CD4-positive, alpha-beta T cell treated with Interferon alpha-2 for 1 hour (primary cell): Measurements from ENCODE around the gene TPSAB1.
"Not testable (repeated sequence)": the region's sequence is repeated elsewhere in the genome, so short reads cannot be mapped to it uniquely, and the experiment has no call there.

Source experiments
- DNase-seq, 2 donors: peaks; one replicate each; pipeline ENCODE4 v3.0.0-alpha.2; 2020 to 2022

Gene TPSAB1

DNA sequence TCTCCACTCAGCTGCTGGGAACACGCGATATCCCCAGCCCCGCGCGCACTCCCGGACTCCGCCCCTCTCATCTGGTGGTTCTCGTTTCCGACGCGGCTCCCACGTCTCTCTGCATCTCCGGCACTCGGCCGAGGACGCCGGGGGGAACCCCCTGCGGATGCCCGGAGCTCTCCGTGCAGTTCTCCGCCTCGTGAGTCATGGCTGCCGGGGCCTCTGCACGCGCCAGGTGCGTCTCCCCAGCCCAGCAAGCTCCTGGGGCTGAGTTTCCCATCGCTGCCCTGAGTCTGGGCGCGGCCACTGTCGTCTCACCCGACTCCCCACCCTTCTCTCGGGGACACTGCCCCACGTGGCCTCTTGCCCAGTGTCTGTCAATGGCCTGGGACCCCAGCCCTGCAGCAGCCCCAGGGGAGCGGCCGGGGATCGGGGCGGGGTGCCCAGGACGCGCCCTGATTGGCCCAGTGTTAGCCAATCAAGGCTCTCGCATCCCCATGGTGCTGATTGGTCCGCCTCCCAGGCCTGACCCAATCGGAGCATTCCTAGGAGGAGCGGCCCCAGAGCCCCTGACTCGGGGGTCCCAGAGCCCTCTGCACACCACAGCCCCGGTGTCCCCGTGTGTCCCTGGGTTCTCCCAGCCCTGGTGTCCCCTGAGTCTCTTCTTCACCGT, 13.3 kb downstream of the TPSAB1 start:
- DNase-seq: not testable (repeated sequence)

DNA sequence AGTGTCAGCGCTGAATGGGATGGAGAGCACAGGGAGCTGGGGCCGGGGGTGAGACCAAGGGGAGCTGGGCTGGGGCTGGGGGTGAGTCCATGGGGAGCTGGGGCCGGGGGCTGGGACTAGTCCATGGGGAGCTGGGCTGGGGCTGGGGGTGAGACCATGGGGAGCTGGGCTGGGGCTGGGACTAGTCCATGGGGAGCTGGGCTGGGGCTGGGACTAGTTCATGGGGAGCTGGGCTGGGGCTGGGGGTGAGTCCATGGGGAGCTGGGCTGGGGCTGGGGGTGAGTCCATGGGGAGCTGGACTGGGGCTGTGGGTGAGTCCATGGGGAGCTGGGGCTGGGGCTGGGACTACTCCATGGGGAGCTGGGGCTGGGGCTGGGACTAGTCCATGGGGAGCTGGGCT, 14.3 kb downstream of the TPSAB1 start:
- DNase-seq: not testable (repeated sequence)

DNA sequence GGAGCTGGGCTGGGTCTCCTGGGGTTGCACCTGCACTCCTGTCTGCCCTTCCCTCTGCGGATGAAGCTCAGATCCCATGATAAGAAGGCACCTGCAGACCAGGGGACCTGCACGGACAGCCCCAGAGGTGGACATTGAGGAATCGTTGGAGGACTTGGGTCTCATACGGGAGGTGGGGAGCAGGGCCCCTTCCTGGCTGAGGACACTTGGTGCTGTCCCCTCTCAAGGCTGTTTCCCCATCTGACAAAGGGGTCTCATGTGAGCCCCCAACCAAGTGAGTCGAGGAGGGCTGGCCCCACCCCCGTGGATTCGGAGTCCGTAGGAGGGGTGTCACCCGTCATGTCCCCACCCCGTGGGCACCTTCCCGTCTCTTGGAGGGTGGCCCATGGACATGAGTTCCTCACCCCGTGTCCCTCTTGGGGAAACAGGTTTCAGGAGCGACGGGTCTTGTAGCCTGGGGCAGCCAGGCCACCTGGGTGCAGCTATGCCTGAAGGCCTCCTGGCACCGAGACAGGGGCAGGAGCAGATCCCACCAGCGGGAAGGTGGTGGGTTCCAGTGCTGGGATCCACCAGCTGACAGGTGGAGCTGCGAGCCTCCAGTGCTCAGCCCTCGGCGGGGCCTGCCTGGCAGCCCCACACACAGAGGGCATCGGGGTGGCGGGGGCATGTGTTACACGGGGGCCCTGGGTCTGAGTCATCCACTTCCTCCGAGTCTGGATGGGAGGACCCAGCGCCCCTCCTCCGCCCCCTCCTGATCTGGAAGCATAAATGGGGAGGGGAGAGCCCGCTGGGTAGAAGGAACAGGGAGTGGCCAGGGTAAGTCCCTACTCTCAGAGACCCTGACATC, 15.0 kb downstream of the TPSAB1 start, which contains the start of gene TPSD1:
TSS of gene TPSD1 (plus strand) at position 794 of the 847 bp plus-strand sequence. CDS start 212 bp downstream, outside the sequence.
- not testable (repeated sequence) for DNase-seq

DNA sequence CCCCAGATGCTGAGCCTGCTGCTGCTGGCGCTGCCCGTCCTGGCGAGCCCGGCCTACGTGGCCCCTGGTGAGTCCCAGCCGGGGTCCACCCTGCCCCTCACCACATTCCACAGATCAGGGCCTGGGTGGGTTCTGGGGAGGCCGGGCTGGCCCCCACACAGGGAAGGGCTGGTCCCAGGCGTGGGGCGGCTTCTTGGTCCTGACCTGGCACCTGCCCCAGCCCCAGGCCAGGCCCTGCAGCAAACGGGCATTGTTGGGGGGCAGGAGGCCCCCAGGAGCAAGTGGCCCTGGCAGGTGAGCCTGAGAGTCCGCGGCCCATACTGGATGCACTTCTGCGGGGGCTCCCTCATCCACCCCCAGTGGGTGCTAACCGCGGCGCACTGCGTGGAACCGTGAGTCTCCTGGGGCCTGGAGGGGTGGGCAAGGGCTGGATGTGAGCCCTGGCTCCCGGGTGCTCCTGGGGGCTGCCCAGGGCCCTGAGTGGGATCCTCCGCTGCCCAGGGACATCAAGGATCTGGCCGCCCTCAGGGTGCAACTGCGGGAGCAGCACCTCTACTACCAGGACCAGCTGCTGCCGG, 15.9 kb downstream of the TPSAB1 start:
- DNase-seq: not testable (repeated sequence)

DNA sequence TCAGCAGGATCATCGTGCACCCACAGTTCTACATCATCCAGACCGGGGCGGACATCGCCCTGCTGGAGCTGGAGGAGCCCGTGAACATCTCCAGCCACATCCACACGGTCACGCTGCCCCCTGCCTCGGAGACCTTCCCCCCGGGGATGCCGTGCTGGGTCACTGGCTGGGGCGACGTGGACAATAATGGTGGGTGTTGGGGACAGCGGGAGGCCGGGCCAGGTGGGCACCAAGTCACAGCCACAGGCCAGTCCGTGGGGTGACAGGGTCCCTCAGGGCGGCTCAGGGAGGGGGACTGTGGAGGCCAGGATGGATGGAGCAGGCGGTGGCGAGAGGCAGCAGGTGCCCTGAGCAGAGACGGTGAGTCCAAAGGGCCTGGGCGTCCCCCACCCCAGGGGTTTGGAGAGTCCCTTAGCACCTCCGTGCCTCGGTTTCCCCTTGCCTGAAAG, 16.4 kb downstream of the TPSAB1 start:
- no peak for DNase-seq

DNA sequence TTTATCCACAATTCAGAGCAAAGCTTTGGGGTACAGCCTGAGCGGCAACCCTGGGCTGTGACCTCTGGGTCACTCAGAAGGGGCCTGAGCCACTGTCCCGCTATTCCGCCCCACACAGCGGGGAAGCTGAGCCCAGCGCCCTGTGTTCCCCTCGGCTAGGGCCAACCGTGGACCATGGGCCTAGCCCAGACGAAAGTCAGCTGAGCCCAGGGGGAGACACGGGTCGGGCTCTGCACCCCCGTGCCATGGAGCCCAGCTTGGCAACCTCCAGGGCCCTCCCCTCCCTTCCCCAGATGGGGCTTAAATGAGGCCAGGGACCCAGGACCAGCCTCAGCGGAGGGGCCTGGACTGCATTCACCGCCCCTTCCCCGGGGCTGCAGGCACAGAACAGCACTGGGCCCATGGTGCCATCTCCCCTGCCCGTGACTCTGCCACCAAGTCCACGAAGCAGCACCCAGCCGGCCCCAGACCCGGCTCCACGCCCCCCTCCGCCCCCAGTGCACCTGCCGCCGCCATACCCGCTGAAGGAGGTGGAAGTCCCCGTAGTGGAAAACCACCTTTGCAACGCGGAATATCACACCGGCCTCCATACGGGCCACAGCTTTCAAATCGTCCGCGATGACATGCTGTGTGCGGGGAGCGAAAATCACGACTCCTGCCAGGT, 17.2 kb downstream of the TPSAB1 start:
- DNase-seq: no peak

DNA sequence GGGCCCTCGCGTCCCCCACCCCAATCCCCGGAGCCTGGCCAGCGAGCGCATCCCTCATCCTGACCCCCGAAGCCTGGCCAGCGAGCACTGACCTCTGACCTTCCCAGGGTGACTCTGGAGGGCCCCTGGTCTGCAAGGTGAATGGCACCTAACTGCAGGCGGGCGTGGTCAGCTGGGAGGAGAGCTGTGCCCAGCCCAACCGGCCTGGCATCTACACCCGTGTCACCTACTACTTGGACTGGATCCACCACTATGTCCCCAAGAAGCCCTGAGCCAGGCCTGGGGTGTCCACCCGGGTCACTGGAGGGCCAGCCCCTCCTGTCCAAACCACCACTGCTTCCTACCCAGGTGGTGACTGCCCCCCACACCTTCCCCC, 17.7 kb downstream of the TPSAB1 start:
- DNase-seq: no peak

DNA sequence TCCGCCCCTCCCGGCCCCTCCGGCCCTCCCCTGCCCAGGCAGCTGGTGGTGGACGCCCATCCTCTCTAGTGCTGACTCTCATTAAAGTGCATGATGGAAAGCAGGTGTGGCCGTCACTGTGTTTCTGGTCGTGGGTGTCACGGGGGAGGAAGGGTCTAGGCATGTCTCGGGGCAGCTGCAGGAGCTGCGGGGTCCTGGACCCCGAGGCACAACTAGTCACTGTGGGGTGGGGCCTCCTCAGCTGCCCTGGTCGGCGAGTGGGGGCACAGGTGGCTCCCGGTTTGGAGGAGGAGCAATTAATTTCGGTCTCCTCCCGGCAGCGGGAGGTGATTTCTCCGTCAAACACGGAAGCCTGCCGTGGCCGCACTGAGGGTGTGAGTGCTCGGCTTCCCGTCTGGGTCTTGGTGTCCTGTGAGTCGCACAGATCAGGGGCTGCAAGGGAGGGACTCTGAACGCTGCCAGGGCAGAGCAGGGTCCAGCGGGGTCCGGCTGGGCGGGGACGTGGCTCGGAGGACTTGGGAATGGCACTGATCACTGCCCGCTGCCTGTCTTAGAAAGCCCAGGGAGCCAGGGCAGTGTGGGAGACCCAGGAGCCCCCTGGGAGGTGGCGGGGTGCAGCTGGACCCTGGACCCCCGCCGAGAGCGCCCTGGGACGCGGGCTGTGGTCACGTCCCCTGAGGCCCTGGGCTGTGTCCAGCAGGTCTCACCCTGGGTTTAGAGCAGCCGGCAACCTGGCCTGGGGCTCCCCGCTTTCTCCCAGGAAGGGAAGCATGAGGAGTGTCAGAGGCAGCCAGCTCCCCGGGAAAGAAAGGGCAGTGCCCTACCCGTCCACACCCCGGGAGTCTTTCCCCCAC, 18.6 kb downstream of the TPSAB1 start:
- no peak for DNase-seq

DNA sequence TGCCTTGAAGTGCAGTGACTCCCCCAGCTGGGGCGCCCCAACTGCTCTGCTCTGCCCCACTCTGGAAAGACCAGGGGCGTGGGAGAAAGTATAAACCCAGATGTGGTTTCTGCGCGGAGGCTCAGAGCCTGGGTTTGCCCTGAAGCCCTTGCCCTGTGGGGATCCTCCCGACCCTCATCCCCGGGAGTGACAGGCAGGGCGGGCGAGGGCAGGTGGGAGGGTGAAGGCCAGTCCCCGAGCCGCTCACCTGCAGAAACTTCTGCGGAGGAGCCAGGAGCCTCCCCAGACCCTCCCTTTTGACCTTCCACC, 19.2 kb downstream of the TPSAB1 start:
- DNase-seq: no peak

DNA sequence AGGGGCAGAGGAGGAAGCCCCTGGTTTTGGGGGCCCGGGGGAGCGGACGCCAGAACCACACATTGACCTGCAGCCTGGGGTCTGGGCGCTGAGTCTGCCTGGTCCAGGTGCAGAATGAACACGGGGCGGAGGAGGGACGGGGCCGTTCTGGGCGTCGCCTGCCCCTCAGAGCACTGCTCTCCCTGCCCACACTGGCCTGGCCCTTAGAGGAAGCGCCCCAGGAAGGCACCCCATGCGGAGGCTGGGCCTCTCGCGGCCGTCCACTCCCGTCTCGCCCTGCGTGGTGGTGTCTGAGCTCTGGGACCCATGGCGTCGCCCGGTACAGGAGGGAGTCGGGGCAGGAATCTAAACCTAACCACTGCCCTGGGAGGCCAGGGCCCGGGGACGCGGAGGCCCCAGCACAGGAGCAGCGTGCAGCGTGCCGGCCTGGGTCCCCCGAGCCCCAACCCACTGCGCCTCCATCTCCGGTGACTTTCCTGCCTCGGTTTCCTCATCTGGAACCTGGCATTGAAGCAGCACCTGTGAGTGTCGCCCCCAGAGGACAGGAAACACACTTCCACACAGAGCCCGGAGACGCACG, 19.7 kb downstream of the TPSAB1 start:
- DNase-seq: no peak

DNA sequence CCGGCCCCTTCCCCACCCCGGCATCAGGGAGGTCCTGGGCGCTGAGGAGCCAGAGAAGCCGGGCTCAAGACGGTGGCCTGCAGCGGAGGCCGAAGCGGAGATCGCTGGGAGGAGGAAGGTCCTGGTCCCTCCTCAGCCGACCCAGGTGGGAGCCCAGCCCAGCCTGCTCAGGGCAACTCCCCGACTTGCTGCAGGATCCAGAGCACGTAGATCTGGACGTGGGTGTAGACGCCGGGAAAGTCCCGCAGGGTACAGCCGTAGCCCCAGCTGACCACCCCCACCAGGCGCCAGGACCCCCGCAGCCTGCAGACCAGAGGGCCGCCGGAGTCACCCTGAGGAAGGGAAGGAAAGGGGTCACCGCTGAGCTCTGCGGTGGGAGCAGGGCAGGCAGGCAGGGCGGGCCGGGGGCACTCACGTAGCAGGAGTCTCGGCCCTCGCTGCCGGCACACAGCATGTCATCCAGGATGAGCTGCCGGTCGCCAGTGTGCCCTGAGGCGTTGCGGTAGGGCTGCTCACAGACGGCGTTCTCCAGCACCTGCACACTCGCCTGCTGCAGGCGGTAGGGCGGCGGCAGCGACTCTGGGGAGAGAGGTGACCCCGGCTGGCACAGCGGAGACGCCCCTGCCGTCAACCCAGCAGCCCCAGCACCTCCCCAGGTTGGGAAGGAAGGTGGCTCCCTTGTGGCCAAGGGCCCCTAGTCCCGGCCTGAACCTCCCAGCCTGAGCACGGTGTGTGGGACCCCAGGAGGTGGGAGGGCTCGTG, 20.8 kb downstream of the TPSAB1 start:
- no peak for DNase-seq

DNA sequence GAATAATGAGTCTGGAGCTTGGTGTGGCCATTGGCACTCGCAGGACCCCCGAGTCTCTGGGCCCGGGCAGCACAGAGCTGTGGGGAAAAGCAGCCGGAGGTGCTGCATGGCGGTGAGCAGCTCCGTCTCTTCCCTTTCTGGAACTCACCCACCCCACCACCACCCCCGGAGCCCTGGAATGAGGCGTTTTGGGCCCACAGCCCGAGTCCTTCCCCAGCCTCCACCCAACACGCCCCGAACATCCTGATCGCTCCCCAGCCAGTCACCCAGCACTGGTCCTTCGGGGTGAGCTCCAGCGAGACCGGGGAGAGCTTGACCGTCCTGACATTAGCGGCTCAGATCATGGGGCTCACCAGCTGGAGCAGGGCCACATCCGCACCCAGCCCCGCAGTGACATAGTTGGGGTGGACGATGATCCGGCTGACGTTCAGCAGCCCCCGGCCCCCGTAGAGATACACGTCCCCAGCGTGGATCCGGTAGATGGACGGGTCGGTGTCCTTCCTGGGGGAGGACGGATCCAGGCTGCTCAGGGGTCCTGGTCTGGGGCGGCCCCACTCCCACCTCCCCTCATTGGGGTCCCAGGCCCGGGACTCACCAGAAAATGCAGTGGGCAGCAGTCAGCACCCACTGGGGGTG, 21.8 kb downstream of the TPSAB1 start:
- DNase-seq: no peak

DNA sequence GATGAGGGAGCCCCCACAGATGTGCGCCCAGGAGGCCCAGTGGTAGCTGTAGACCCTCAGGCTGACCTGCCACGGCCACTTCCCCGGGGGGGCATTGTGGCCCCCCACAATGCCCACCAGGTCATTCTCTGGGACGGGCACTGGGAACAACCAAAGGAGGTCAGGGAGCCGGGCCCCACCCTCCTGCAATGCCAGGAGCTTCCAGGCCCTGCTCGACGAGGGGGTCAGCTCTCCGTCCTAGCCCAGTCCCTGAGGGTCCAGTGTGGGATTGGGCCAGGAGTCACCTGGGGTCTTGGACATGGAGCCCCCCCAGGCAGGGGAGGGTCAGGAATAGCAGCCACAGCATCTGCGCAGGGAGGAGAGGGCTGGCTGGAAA, 22.3 kb downstream of the TPSAB1 start:
- no peak for DNase-seq

DNA sequence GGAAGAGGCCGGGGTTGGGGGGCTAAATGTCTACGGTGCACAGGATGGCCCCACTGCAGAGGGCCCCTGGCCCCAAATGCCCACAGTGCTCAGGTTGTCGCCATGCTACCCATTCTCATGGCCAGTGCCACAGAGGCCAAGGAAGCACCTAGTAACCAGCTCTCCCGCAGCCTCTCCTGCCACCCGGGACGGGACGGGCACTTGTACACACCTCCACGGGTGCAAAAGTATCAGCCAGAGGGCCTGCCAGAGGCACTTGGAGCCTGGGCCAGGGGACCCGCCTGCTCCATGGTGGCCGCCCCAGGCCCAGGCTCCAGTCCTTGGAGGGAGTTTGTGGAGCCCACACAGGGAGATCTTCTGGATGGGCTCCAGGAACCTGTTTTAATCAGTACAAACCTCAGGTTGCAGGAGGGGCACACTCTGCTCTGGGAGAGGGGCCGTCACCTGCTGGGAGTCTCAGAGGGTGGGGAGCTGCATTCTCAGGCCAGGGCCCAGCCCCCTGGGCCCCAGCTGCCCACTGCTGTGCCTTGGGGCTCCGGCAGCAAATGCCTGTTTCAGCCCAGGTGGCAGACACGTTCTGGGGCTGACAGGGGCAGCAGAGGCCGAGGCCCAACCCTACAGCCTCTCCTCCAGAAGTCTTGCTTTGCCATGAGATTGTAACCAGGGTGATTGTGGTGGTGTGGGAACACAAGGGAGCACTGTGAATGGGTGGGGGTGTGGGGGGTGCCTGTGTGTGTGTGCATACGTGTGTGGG, 23.3 kb downstream of the TPSAB1 start:
- no peak for DNase-seq

DNA sequence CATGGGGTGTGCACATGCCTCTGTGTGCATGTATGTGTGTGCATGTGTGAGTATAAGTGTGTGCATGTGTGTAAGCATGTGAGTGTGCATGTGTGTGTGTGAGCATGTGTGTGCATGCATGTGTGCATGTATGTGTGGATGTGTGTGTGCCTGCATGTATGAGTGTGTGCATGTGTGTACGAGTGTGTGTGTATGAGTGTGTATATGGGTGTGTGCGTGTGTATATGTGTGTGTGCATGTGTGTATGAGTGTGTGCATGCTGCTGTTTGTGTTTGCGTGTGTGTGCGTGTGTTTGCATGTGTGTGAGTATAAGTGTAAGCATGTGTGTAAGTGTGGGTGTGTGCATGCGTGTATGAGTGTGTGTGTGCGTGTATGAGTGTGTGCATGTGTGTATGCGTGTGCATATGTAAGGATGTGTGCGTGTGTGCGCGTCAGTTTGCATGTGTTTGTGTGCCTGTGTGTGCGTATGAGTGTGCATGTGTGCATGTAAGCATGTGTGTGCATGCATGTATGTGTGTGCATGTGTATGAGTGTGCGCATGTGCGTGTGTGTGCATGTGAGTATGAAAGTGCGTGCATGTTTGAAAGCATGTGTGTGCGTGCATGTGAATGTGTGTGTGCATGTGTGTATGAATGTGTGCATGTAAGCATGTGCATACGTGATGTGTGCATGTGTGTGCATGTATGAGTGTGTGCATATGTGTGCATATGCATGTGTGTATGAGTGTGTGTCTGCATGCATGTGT, 24.0 kb downstream of the TPSAB1 start:
- no peak for DNase-seq

DNA sequence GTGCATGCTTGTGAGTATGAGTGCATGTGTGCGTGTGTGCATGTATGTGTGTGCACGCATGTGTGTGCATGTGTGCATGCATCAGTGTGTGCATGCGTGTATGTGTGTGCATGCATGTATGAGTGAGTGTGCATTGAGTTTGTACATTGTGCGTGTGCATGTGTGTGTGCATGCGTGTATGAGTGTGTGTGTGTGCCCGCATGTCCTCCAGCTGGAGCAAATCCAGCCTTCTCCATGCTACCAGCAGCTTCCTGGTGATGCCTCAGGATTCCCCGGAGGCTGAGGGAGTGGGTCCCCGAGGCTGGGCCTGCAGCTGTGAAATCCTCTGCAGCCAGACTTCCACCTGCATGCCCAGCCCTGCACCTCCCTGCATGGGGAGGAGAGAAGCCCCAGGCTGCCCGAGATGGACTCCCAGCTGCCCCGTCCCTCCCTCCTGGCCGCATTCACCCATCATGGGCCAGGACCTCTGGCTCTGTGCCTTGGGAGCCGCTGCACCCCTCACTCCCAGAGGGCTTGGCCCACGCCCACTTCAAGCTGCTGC, 24.7 kb downstream of the TPSAB1 start:
- DNase-seq: no peak

DNA sequence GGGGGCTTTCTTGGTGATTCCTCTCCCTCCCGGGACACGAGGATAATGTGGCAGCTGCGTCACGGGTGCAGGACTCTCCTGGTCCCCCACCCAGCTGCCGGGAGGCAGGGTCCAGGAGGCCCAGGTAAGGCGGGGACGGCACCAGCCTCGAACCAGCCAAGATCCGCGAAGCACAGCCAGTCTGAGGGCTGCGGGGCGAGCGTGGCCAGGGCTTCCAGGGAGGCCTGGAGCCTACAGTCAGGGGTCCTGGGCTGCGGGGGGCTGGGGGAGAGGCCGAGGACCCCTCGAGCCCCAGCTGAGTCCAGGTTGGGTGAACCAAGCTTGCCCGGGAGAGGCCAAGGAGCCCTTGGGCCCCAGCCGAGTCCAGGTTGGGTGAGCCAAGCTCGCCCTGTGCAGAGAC, 25.3 kb downstream of the TPSAB1 start:
- DNase-seq: no peak

DNA sequence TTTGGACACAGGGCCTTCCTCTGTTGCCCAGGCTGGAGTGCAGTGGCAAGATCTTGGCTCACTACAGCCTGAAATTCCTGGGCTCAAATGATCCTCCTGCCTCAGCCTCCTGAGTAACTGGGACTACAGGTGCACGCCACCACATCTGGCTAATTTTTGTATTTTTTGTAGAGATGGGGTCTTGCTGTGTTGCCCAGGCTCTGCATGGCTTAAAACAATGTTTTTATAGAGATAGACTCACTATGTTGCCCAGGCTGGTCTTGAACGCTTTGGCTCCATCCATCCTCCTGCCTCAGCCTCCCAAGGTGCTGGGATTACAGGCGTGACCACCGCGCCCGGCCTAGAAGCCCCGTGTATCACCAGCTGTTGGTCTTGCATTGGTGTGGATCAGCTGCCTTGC, 28.9 kb downstream of the TPSAB1 start:
- not testable (repeated sequence) for DNase-seq

DNA sequence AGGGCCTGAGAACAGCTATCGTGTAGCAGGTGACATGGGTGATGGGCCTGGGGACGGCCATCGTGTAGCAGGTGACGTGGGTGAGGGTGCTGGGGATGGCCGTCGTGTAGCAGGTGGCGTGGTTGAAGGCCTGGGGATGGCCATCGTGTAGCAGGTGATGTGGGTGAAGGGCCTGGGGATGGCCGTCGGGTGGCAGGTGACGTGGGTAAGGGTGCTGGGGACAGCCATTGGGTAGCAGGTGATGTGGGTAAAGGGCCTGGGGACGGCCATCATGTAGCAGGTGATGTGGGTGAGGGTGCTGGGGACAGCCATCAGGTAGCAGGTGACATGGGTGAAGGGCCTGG, 30.8 kb downstream of the TPSAB1 start:
- no peak for DNase-seq
